K562 (cell line): ENCODE data around the gene DNAJC30. TPM values are rescaled to one million over a fixed set of nuclear protein-coding genes. Genes with fewer than 3 reads are reported as not detected.

Experiments
- ATAC-seq: fragments of 200-7000 bp; cut with Tn5 transposase; 3 replicates; pipeline ENCODE4 v1.9.1; 2020; ENCODE audit warnings: moderate library complexity
- BruUV-seq: library from RNA; stranded (reverse); fragments of 400-500 nt; replicated peaks from 2 replicates; lab custom pipeline; 2021; lab: Mats Ljungman, UMichigan
- CTCF ChIA-PET: fragments of 300-600 bp; formaldehyde crosslinking; extraction: SDS; loops from one replicate; lab custom pipeline; 2021; ENCODE audit warnings: low intra/inter-chr PET ratio; lab: Yijun Ruan, JAX
- POLR2A ChIA-PET: fragments of 300-600, 350-650 bp; sonication (Branson Sonifier 250); formaldehyde crosslinking; extraction: SDS; loops from one replicate; lab custom pipeline; 2021; ENCODE audit warnings: antibody characterized with exemption, inconsistent platforms; lab: Yijun Ruan, JAX
- DNase-seq, 4 experiments: peaks; one replicate each; pipeline versions ENCODE4 v3.0.0 to v3.0.0-alpha.2; 2011 to 2018; ENCODE audit warnings: low spot score in 3 of 4, mixed read lengths in 3 of 4; ENCODE audit errors: extremely low read depth in 1 of 4
- FAIRE-seq: peaks from 2 replicates; lab custom pipeline; 2011; peaks lifted over from hg19 to GRCh38; lab: Jason Lieb, UNC
- H2AFZ ChIP-seq: 2 replicates; pipeline ENCODE4 v1.6.0; 2011; ENCODE audit warnings: low read depth, low read length, control low read depth, inconsistent platforms
- H3K27ac ChIP-seq: fragments of 200-600 bp; 3 replicates; pipeline ENCODE4 v1.8.0; 2011; ENCODE audit warnings: low read depth, mild to moderate bottlenecking, control low read depth, inconsistent platforms, low read length, moderate library complexity, mixed read lengths; ENCODE audit errors: extremely low read depth
- H3K27me3 ChIP-seq, 2 experiments: fragments of 300-600 bp in 1 of 2; 2 replicates in 1 of 2; 3 replicates in 1 of 2; pipeline versions ENCODE4 v1.6.0 to v1.8.0; 2011; ENCODE audit warnings: inconsistent platforms in 2 of 2, low read length in 2 of 2, mild to moderate bottlenecking in 1 of 2, mixed read lengths in 1 of 2, moderate library complexity in 1 of 2; ENCODE audit not compliant: control insufficient read depth in 2 of 2, insufficient read depth in 2 of 2
- H3K36me3 ChIP-seq: fragments of 300-600 bp; 3 replicates; pipeline ENCODE4 v1.8.0; 2011; ENCODE audit warnings: mild to moderate bottlenecking, low read length, inconsistent platforms; ENCODE audit not compliant: control insufficient read depth, insufficient read depth
- H3K4me1 ChIP-seq, 2 experiments: fragments of 200-600 bp in 1 of 2; replicated peaks in 1 of 2; 2 replicates in 1 of 2; 3 replicates in 1 of 2; pipeline versions ENCODE4 v1.5.1 to v1.8.0; 2011; ENCODE audit warnings: inconsistent platforms in 2 of 2, low read length in 2 of 2, mild to moderate bottlenecking in 1 of 2, mixed read lengths in 1 of 2, moderate library complexity in 1 of 2; ENCODE audit not compliant: control insufficient read depth in 2 of 2, insufficient read depth in 2 of 2
- H3K4me2 ChIP-seq: 2 replicates; pipeline ENCODE4 v1.6.1; 2011; ENCODE audit warnings: low read length, control low read depth, inconsistent platforms, mixed read lengths; ENCODE audit not compliant: insufficient read depth
- H3K4me3 ChIP-seq: fragments of 200-600 bp; sonication (generic), shearing (Covaris generic); 2 replicates; pipeline ENCODE4 v1.5.1; 2016; ENCODE audit warnings: control low read depth, inconsistent platforms
- H3K79me2 ChIP-seq: fragments of 200-600 bp; 3 replicates; pipeline ENCODE4 v1.8.0; 2011; ENCODE audit warnings: low read length, inconsistent platforms; ENCODE audit not compliant: control insufficient read depth, insufficient read depth
- H3K9ac ChIP-seq, 2 experiments: 2 replicates each; pipeline versions ENCODE4 v1.6.0 to v1.6.1; 2011; ENCODE audit warnings: low read depth in 2 of 2, low read length in 2 of 2, control low read depth in 1 of 2, inconsistent platforms in 1 of 2, mild to moderate bottlenecking in 1 of 2, mixed read lengths in 1 of 2; ENCODE audit not compliant: insufficient read depth in 1 of 2
- H3K9me1 ChIP-seq: one replicate; pipeline ENCODE4 v1.6.0; 2011; ENCODE audit warnings: inconsistent platforms, mild to moderate bottlenecking, low read length, moderate library complexity; ENCODE audit not compliant: control insufficient read depth, insufficient read depth
- H3K9me3 ChIP-seq: replicated peaks from 2 replicates; pipeline ENCODE4 v1.5.1; 2011; ENCODE audit warnings: low read depth, low read length, inconsistent platforms; ENCODE audit not compliant: control insufficient read depth, insufficient read depth
- H4K20me1 ChIP-seq: replicated peaks from 2 replicates; pipeline ENCODE4 v1.6.1; 2011; ENCODE audit warnings: low read length, inconsistent platforms, mixed read lengths; ENCODE audit not compliant: control insufficient read depth, insufficient read depth
- CTCFL ChIP-seq: IDR thresholded peaks from 2 replicates; pipeline ENCODE4 v1.6.1; 2011; ENCODE audit warnings: borderline replicate concordance, low read depth, mild to moderate bottlenecking, moderate library complexity, low read length; ENCODE audit not compliant: insufficient read depth, poor library complexity, severe bottlenecking
- CXXC5 ChIP-seq: fragments of 250-450 bp; sonication (Bioruptor Pico); IDR thresholded peaks from 2 replicates; pipeline ENCODE4 v1.8.0; 2022; ENCODE audit warnings: inconsistent platforms, mild to moderate bottlenecking, moderate library complexity
- DEAF1 ChIP-seq: fragments of 450-650 bp; formaldehyde crosslinking; IDR thresholded peaks from 2 replicates; pipeline ENCODE4 v1.4.0; 2020; ENCODE audit warnings: mild to moderate bottlenecking, moderate library complexity
- FOXM1 ChIP-seq, 2 experiments: fragments of 450-650 bp in 1 of 2; sonication (generic) in 1 of 2; formaldehyde crosslinking in 1 of 2; IDR thresholded peaks; 2 replicates each; pipeline versions ENCODE4 v1.6.1 to v1.9.0; 2017 to 2022; ENCODE audit warnings: low read depth in 2 of 2, mild to moderate bottlenecking in 2 of 2, missing genetic modification reagents in 1 of 2, moderate library complexity in 1 of 2
- NFRKB ChIP-seq: fragments of 450-650 bp; IDR thresholded peaks from 2 replicates; pipeline ENCODE4 v1.6.1; 2016; ENCODE audit warnings: low read depth
- TCF3 ChIP-seq: sonication (generic); formaldehyde crosslinking; IDR thresholded peaks from 2 replicates; pipeline ENCODE4 v1.4.0; 2020; ENCODE audit warnings: mild to moderate bottlenecking, missing genetic modification reagents
- ZNF124 ChIP-seq: sonication (generic); formaldehyde crosslinking; IDR thresholded peaks from 2 replicates; pipeline ENCODE4 v1.8.1; 2022; ENCODE audit warnings: missing genetic modification reagents
- ZNF384 ChIP-seq: IDR thresholded peaks from 2 replicates; pipeline ENCODE4 v1.6.1; 2012; ENCODE audit warnings: low read depth, low read length, improper control_type of control experiment
- WGBS: fragments of 100-300 bp; shearing (Covaris generic); methylation state at CpG from one replicate; pipeline ENCODE4 v1.1.6; 2016; ENCODE audit warnings: low coverage, mixed read lengths; ENCODE audit not compliant: insufficient coverage; ENCODE audit errors: missing lambda C conversion rate; 5-methylcytosine and 5-hydroxymethylcytosine counted together
- in situ Hi-C: fragments of 300-500 bp; cut with MboI; formaldehyde crosslinking; loops from 4 replicates; pipeline ENCODE4 v1.15.0; 2018; ENCODE audit warnings: inconsistent platforms, mixed read lengths
- intact Hi-C: fragments of 100-400 bp; cut with micrococcal nuclease; formaldehyde crosslinking; loops from 2 replicates; pipeline ENCODE4 v1.14.2; 2022
- polyA plus RNA-seq, 8 experiments: library from polyadenylated mRNA; depleted of rRNA in 4 of 8; stranded (reverse) in 5 of 8; unstranded in 3 of 8; fragments of >200 nt; fragmentation: Nextera tagmentation in 2 of 8; fragmentation: Illumina TruSeq in 1 of 8; extraction: Ambion mirVana in 2 of 8; extraction: Trizol in 1 of 8; gene quantifications; 2 replicates each; pipeline versions ENCODE4 v1.2.1 to v1.2.3, GENCODE V29; 2011 to 2014; ENCODE audit warnings: inconsistent platforms in 1 of 8, missing spikeins in 1 of 8
- total RNA-seq, 7 experiments: library from RNA; depleted of rRNA in 6 of 7; stranded (reverse); fragments of >200 nt in 6 of 7; fragmentation: Illumina TruSeq in 2 of 7; extraction: Trizol in 2 of 7; gene quantifications; 2 replicates each; pipeline versions ENCODE4 v1.2.1 to v1.2.3, GENCODE V29; 2011 to 2021; ENCODE audit warnings: low replicate concordance in 1 of 7

The DNAJC30 gene
- total and polyA plus RNA-seq, 9 of the 15 experiments (the other 6 are each of a cell fraction or from before 2014, with no cell fraction given) = 1.1 to 11.3 (median 4.6) TPM

GRCh38 chr7:73728551-73728950 is 45.3 kb upstream of the DNAJC30 start:
- no peaks in the 10 kb centered on the region; a peak in 1 of 5 replicates for H3K27me3 ChIP-seq
- no peak for DNase-seq
- no peak overlapping the region for H3K27ac ChIP-seq
- intact Hi-C loops (no loop called here), in situ Hi-C loops (no loop called here)
- peaks cover 3% of the 10 kb centered on the region; the same call in 1 of the 2 replicates for H4K20me1 ChIP-seq
- FAIRE-seq = no peak
- ChIA-PET CTCF (no interaction called here), POLR2A (interaction anchor here (0.6 to 1.6 kb wide), 4 partner anchors 10 to 236 kb away, joined by 3 to 6 read pairs (median 5); partner anchors contain the start of genes ABHD11 and BAZ1B)
- H3K4me3 ChIP-seq = no peak overlapping the region
- no peaks in the 10 kb centered on the region for H3K36me3 ChIP-seq
- no peak for ATAC-seq
- TF ChIP-seq ZNF384 (no peak), ZNF124 (CRISPR knock-in tag) (no peak), CTCFL (no peak), DEAF1 (no peak), TCF3 (CRISPR knock-in tag) (no peak), CXXC5 (CRISPR knock-in tag) (no peak), FOXM1 (IDR thresholded peaks at IDR 0.05; ENCODE audit: low read depth) (no peak), FOXM1 (CRISPR knock-in tag; IDR thresholded peaks at IDR 0.05; ENCODE audit: low read depth) (no peak), NFRKB (no peak)
- BruUV-seq = no TSS peak
- no peaks in the 10 kb centered on the region for H3K79me2 ChIP-seq
- H3K9me1 ChIP-seq = no peaks in the 10 kb centered on the region
- peaks cover 10 to 13% of the 10 kb centered on the region in 2 experiments; a peak in 4 of 5 replicates for H3K4me1 ChIP-seq
- 30% methylated on average over 5 of the region's 5 CpGs for WGBS
- peak overlapping the region in 1 of 2 experiments; percentile 41; a peak in 1 of 4 replicates for H3K9ac ChIP-seq
- H3K4me2 ChIP-seq = no peak overlapping the region
- 0 out of 2 replicates have a peak overlapping the region, but pooled peaks have one; percentile 34 for H2AFZ ChIP-seq
- H3K9me3 ChIP-seq = no peaks in the 10 kb centered on the region
